Measurements from ENCODE around the gene EREG. TPM values are rescaled to one million over a fixed set of nuclear protein-coding genes. Genes with fewer than 3 reads are reported as not detected.

EREG gene
- total and polyA plus RNA-seq, 4 donors = 0.51 TPM; not detected in 3

DNA sequence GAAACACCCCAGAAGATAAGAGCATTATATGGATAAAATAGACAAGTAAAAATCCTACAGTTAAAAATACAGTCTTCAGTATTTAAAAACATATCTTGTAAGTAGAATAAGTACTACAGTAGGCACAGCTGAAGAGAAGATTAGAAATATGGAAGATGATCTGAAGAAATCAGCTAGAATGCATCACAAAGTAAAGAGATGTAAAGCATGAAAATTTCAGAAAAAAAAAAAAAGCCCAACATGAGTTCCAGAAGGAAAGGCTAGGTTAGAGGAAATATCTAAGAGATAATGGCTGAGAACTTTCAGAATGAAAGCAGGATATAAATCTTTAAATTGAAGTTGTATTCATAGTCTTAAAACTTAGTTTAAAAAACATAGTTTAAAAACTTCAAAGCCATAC is 35.6 kb upstream of the EREG start:
- TF ChIP-seq FOXA1 (IDR thresholded peaks at IDR 0.05) (no peak), HNF4A (conservative IDR thresholded peaks at IDR 0.05) (no peak), YY1 (IDR thresholded peaks at IDR 0.05) (no peak), GABPA (IDR thresholded peaks at IDR 0.05 in 1 of 2, conservative IDR thresholded peaks at IDR 0.05 in 1 of 2) (no peak), RAD21 (IDR thresholded peaks at IDR 0.05) (no peak), SP1 (IDR thresholded peaks at IDR 0.05) (no peak), EGR1 (IDR thresholded peaks at IDR 0.05; ENCODE audit: low read depth in 2 of 2) (no peak), RXRA (IDR thresholded peaks at IDR 0.05) (no peak), NR2F2 (IDR thresholded peaks at IDR 0.05) (no peak), JUND (IDR thresholded peaks at IDR 0.05) (no peak), FOXA2 (IDR thresholded peaks at IDR 0.05) (no peak), TAF1 (conservative IDR thresholded peaks at IDR 0.05) (no peak)
- TF ChIP-seq, protein P1, sequence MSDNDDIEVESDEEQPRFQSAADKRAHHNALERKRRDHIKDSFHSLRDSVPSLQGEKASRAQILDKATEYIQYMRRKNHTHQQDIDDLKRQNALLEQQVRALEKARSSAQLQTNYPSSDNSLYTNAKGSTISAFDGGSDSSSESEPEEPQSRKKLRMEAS (IDR thresholded peaks at IDR 0.05) = no peak
- TF ChIP-seq, protein P2, sequence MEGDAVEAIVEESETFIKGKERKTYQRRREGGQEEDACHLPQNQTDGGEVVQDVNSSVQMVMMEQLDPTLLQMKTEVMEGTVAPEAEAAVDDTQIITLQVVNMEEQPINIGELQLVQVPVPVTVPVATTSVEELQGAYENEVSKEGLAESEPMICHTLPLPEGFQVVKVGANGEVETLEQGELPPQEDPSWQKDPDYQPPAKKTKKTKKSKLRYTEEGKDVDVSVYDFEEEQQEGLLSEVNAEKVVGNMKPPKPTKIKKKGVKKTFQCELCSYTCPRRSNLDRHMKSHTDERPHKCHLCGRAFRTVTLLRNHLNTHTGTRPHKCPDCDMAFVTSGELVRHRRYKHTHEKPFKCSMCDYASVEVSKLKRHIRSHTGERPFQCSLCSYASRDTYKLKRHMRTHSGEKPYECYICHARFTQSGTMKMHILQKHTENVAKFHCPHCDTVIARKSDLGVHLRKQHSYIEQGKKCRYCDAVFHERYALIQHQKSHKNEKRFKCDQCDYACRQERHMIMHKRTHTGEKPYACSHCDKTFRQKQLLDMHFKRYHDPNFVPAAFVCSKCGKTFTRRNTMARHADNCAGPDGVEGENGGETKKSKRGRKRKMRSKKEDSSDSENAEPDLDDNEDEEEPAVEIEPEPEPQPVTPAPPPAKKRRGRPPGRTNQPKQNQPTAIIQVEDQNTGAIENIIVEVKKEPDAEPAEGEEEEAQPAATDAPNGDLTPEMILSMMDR (IDR thresholded peaks at IDR 0.05; ENCODE audit: low read depth, low read length, missing input control) = no peak
- TF ChIP-seq, protein P3, sequence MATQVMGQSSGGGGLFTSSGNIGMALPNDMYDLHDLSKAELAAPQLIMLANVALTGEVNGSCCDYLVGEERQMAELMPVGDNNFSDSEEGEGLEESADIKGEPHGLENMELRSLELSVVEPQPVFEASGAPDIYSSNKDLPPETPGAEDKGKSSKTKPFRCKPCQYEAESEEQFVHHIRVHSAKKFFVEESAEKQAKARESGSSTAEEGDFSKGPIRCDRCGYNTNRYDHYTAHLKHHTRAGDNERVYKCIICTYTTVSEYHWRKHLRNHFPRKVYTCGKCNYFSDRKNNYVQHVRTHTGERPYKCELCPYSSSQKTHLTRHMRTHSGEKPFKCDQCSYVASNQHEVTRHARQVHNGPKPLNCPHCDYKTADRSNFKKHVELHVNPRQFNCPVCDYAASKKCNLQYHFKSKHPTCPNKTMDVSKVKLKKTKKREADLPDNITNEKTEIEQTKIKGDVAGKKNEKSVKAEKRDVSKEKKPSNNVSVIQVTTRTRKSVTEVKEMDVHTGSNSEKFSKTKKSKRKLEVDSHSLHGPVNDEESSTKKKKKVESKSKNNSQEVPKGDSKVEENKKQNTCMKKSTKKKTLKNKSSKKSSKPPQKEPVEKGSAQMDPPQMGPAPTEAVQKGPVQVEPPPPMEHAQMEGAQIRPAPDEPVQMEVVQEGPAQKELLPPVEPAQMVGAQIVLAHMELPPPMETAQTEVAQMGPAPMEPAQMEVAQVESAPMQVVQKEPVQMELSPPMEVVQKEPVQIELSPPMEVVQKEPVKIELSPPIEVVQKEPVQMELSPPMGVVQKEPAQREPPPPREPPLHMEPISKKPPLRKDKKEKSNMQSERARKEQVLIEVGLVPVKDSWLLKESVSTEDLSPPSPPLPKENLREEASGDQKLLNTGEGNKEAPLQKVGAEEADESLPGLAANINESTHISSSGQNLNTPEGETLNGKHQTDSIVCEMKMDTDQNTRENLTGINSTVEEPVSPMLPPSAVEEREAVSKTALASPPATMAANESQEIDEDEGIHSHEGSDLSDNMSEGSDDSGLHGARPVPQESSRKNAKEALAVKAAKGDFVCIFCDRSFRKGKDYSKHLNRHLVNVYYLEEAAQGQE (IDR thresholded peaks at IDR 0.05) = no peak
- no peak overlapping the region for H3K9ac ChIP-seq (ENCODE audit: low read depth in 1 of 2, low read length in 2 of 2)
- no peaks in the 10 kb centered on the region for H3K4me1 ChIP-seq (ENCODE audit: control insufficient read depth in 4 of 4, insufficient read depth in 4 of 4, low read length in 3 of 4)
- no peak for DNase-seq (ENCODE audit: low spot score)
- H3K27me3 ChIP-seq (ENCODE audit: control insufficient read depth in 4 of 4, insufficient read depth in 4 of 4, low read length in 3 of 4) = no peaks in the 10 kb centered on the region
- peaks cover 0 to 3% (median 0%) of the 10 kb centered on the region in 4 donors for H3K9me3 ChIP-seq (ENCODE audit: control insufficient read depth in 4 of 4, low read length in 3 of 4)
- no peak overlapping the region for H3K27ac ChIP-seq (ENCODE audit: low read depth in 1 of 2, low read length in 2 of 2)
- H3K36me3 ChIP-seq (ENCODE audit: control insufficient read depth in 4 of 4, insufficient read depth in 3 of 4, low read depth in 1 of 4, low read length in 3 of 4) = no peaks in the 10 kb centered on the region
- no peak overlapping the region for H3K4me3 ChIP-seq (ENCODE audit: low read depth in 1 of 3, low read length in 3 of 3)

DNA sequence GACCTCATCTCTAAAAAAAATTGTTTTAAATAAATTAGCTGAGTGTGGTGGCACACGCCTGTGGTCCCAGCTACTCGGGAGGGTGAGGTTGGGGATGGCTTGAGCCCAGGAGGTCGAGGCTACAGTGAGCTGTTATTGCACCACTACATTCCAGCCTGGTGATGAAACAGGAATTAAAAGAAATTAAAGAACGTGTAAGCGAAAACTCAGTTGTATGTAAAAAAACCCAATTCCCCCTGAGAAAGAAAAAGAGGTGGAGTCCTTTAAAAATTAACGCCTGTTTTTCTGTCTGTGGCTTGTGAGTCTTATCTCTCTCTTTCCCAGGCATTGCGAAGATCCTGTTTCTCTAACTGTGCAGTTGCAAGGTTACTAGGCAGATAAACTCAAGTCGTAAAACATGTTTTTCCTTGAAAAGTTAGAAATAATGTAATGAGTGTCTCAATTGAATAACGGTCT is 34.6 kb upstream of the EREG start:
- no peak overlapping the region for H3K4me3 ChIP-seq (ENCODE audit: low read depth in 1 of 3, low read length in 3 of 3)
- 66% methylated on average over 9 of the region's 9 CpGs for WGBS
- TF ChIP-seq JUND (IDR thresholded peaks at IDR 0.05) = no peak
- no peak for TF ChIP-seq SP1 (IDR thresholded peaks at IDR 0.05)
- no peak for TF ChIP-seq HNF4G (IDR thresholded peaks at IDR 0.05)
- TF ChIP-seq GABPA (IDR thresholded peaks at IDR 0.05 in 1 of 2, conservative IDR thresholded peaks at IDR 0.05 in 1 of 2) = no peak
- TF ChIP-seq, protein P4, sequence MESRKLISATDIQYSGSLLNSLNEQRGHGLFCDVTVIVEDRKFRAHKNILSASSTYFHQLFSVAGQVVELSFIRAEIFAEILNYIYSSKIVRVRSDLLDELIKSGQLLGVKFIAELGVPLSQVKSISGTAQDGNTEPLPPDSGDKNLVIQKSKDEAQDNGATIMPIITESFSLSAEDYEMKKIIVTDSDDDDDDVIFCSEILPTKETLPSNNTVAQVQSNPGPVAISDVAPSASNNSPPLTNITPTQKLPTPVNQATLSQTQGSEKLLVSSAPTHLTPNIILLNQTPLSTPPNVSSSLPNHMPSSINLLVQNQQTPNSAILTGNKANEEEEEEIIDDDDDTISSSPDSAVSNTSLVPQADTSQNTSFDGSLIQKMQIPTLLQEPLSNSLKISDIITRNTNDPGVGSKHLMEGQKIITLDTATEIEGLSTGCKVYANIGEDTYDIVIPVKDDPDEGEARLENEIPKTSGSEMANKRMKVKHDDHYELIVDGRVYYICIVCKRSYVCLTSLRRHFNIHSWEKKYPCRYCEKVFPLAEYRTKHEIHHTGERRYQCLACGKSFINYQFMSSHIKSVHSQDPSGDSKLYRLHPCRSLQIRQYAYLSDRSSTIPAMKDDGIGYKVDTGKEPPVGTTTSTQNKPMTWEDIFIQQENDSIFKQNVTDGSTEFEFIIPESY (IDR thresholded peaks at IDR 0.05) = no peak
- TF ChIP-seq, protein P5, sequence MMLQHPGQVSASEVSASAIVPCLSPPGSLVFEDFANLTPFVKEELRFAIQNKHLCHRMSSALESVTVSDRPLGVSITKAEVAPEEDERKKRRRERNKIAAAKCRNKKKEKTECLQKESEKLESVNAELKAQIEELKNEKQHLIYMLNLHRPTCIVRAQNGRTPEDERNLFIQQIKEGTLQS (IDR thresholded peaks at IDR 0.05) = no peak
- no peak for DNase-seq (ENCODE audit: low spot score)
- H3K36me3 ChIP-seq (ENCODE audit: control insufficient read depth in 4 of 4, insufficient read depth in 3 of 4, low read depth in 1 of 4, low read length in 3 of 4) = no peaks in the 10 kb centered on the region
- peaks cover 0 to 4% (median 0%) of the 10 kb centered on the region in 4 donors for H3K9me3 ChIP-seq (ENCODE audit: control insufficient read depth in 4 of 4, low read length in 3 of 4)
- no peaks in the 10 kb centered on the region for H3K4me1 ChIP-seq (ENCODE audit: control insufficient read depth in 4 of 4, insufficient read depth in 4 of 4, low read length in 3 of 4)
- H3K27me3 ChIP-seq (ENCODE audit: control insufficient read depth in 4 of 4, insufficient read depth in 4 of 4, low read length in 3 of 4) = no peaks in the 10 kb centered on the region
- no peak overlapping the region for H3K9ac ChIP-seq (ENCODE audit: low read depth in 1 of 2, low read length in 2 of 2)
- no peak overlapping the region for H3K27ac ChIP-seq (ENCODE audit: low read depth in 1 of 2, low read length in 2 of 2)
